B cell (primary cell): ENCODE data around the gene BACH2.

ENCODE experiments used
- EZH2 ChIP-seq: IDR thresholded peaks from 2 replicates; pipeline ENCODE4 v1.6.1; 2012; ENCODE audit warnings: borderline replicate concordance, low read depth, mild to moderate bottlenecking, moderate library complexity, low read length; ENCODE audit not compliant: insufficient read depth, poor library complexity, severe bottlenecking
- TF ChIP-seq, protein P1 (sequence below): fragments of 200-600 bp; IDR thresholded peaks from one replicate; pipeline ENCODE4 v1.8.0; 2022; ENCODE audit warnings: antibody characterized with exemption, mild to moderate bottlenecking

- TF ChIP-seq, protein P1, sequence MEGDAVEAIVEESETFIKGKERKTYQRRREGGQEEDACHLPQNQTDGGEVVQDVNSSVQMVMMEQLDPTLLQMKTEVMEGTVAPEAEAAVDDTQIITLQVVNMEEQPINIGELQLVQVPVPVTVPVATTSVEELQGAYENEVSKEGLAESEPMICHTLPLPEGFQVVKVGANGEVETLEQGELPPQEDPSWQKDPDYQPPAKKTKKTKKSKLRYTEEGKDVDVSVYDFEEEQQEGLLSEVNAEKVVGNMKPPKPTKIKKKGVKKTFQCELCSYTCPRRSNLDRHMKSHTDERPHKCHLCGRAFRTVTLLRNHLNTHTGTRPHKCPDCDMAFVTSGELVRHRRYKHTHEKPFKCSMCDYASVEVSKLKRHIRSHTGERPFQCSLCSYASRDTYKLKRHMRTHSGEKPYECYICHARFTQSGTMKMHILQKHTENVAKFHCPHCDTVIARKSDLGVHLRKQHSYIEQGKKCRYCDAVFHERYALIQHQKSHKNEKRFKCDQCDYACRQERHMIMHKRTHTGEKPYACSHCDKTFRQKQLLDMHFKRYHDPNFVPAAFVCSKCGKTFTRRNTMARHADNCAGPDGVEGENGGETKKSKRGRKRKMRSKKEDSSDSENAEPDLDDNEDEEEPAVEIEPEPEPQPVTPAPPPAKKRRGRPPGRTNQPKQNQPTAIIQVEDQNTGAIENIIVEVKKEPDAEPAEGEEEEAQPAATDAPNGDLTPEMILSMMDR = no peak
- no peak for TF ChIP-seq EZH2
Observed at GRCh38 chr6:90336388-90336947, 39.8 kb upstream of the BACH2 start.
